Measurements from ENCODE around the gene CCDC85A. TPM values are rescaled to one million over a fixed set of nuclear protein-coding genes. Genes with fewer than 3 reads are reported as not detected.

The CCDC85A gene
- total RNA-seq, 6 donors from 2014 or later, result 11.6 to 41.7 (median 26.1) TPM

- ATAC-seq (ENCODE audit: low FRiP score in 2 of 2) (no peak), DNase-seq (no peak)
- H3K9me3 ChIP-seq, result no peaks in the 10 kb centered on the region
- H3K27me3 ChIP-seq, result peaks cover 0 to 9% (median 4%) of the 10 kb centered on the region in 4 donors
- H3K27ac ChIP-seq, result no peak overlapping the region
- peaks cover 16 to 26% (median 22%) of the 10 kb centered on the region in 4 donors for H3K4me1 ChIP-seq
- no peak for TF ChIP-seq CTCF (IDR thresholded peaks at IDR 0.05)
- TF ChIP-seq POLR2A (IDR thresholded peaks at IDR 0.05), result no peak
- no peak for TF ChIP-seq EP300 (IDR thresholded peaks at IDR 0.05)
- TF ChIP-seq POLR2AphosphoS5 (IDR thresholded peaks at IDR 0.05), result no peak
- WGBS, 2 donors, result 93 to 100% methylated on average over 2 of the region's 2 CpGs
- no peak overlapping the region for H3K4me3 ChIP-seq
- H3K36me3 ChIP-seq, result no peaks in the 10 kb centered on the region
These were observed 1.4 kb upstream of the CCDC85A start for GRCh38 chr2:56182420-56182819.

- ATAC-seq (ENCODE audit: low FRiP score in 2 of 2) (peak in 1 of 2 donors; percentile 13), DNase-seq (peak; percentile 27 to 90)
- H3K36me3 ChIP-seq, result no peaks in the 10 kb centered on the region
- no peak for TF ChIP-seq POLR2AphosphoS5 (IDR thresholded peaks at IDR 0.05)
- TF ChIP-seq CTCF (IDR thresholded peaks at IDR 0.05), result no peak
- TF ChIP-seq EP300 (IDR thresholded peaks at IDR 0.05), result no peak
- TF ChIP-seq POLR2A (IDR thresholded peaks at IDR 0.05), result no peak
- peaks cover 19 to 33% (median 26%) of the 10 kb centered on the region in 4 donors for H3K4me1 ChIP-seq
- peaks cover 0 to 9% (median 4%) of the 10 kb centered on the region in 4 donors for H3K27me3 ChIP-seq
- WGBS, 2 donors, result 0% methylated on average over 3 to 22 of the region's 64 CpGs
- no peaks in the 10 kb centered on the region for H3K9me3 ChIP-seq
- H3K4me3 ChIP-seq, result peak overlapping the region; percentile 63 to 87 (median 78)
- peak overlapping the region; percentile 79 to 89 (median 86) for H3K27ac ChIP-seq
These were observed 766 bp downstream of the CCDC85A start for GRCh38 chr2:56184500-56185011.

GRCh38 chr2:56185101-56185581 lies 1.4 kb downstream of the CCDC85A start:
- H3K36me3 ChIP-seq, result no peaks in the 10 kb centered on the region
- H3K27me3 ChIP-seq, result peaks cover 0 to 9% (median 4%) of the 10 kb centered on the region in 4 donors
- H3K4me1 ChIP-seq, result peaks cover 19 to 33% (median 26%) of the 10 kb centered on the region in 4 donors
- no peaks in the 10 kb centered on the region for H3K9me3 ChIP-seq
- peak; percentile 57 to 61 for ATAC-seq (ENCODE audit: low FRiP score in 2 of 2)
- peak; percentile 39 to 86 for DNase-seq
- H3K4me3 ChIP-seq, result peak overlapping the region; percentile 63 to 87 (median 78)
- H3K27ac ChIP-seq, result peak overlapping the region; percentile 79 to 89 (median 86)
- TF ChIP-seq CTCF (IDR thresholded peaks at IDR 0.05) (peak in 1 of 6 experiments; percentile 3), POLR2AphosphoS5 (IDR thresholded peaks at IDR 0.05) (no peak)
- 0 to 3% methylated on average over 2 to 24 of the region's 24 CpGs for WGBS, 2 donors

GRCh38 chr2:56185582-56186046 lies 1.8 kb downstream of the CCDC85A start:
- ATAC-seq (ENCODE audit: low FRiP score in 2 of 2) (peak; percentile 50 to 70), DNase-seq (peak; percentile 32 to 47)
- H3K9me3 ChIP-seq, result no peaks in the 10 kb centered on the region
- H3K27me3 ChIP-seq, result peaks cover 0 to 9% (median 4%) of the 10 kb centered on the region in 4 donors
- H3K4me1 ChIP-seq, result peaks cover 19 to 33% (median 26%) of the 10 kb centered on the region in 4 donors
- H3K36me3 ChIP-seq, result no peaks in the 10 kb centered on the region
- H3K4me3 ChIP-seq, result peak overlapping the region; percentile 63 to 87 (median 78)
- WGBS, 2 donors, result 0 to 7% methylated on average over 11 of the region's 11 CpGs
- peak overlapping the region; percentile 79 to 89 (median 86) for H3K27ac ChIP-seq
- TF ChIP-seq POLR2A (IDR thresholded peaks at IDR 0.05) (peak in 2 of 4 donors; percentile 33 to 34), CTCF (IDR thresholded peaks at IDR 0.05) (peak; percentile 10 to 57 (median 40)), POLR2AphosphoS5 (IDR thresholded peaks at IDR 0.05) (peak; percentile 11 to 56), EP300 (IDR thresholded peaks at IDR 0.05) (no peak)
